SH-SY5Y (cell line): Measurements from ENCODE around the gene ACTR6.

Source experiments
- GATA2 ChIP-seq: IDR thresholded peaks from 2 replicates; pipeline ENCODE4 v1.6.1; 2011; ENCODE audit warnings: mild to moderate bottlenecking, low read depth, low read length
- GATA3 ChIP-seq: IDR thresholded peaks from 2 replicates; pipeline ENCODE4 v1.6.1; 2011; ENCODE audit warnings: low read depth, mild to moderate bottlenecking, low read length, moderate library complexity

- TF ChIP-seq GATA3, result peak; percentile 67; the same call in 1 of the 2 replicates
- peak; percentile 91 for TF ChIP-seq GATA2
These were observed 15.2 kb upstream of the ACTR6 start for GRCh38 chr12:100185361-100185894.
